Measurements from ENCODE around the gene GALNT12. TPM values are rescaled to one million over a fixed set of nuclear protein-coding genes. Genes with fewer than 3 reads are reported as not detected.

Gene GALNT12
- total RNA-seq, 4 donors from 2014 or later = 12.4 to 22.4 (median 16.2) TPM

GRCh38 chr9:98881356-98881755 lies 73.9 kb downstream of the GALNT12 start:
- Histone ChIP-seq H3K9me3 (no peaks in the 10 kb centered on the region), H3K27me3 (no peaks in the 10 kb centered on the region), H3K4me1 (peaks cover 23 to 35% (median 32%) of the 10 kb centered on the region in 4 donors), H3K36me3 (no peaks in the 10 kb centered on the region), H3K27ac (replicated peaks in 1 of 4) (peak overlapping the region in 1 of 4 donors; percentile 27), H3K4me3 (no peak overlapping the region)
- intact Hi-C loops (cut with DNase I) = no loop called here
- DNase-seq (ENCODE audit: extremely low spot score) = no peak
- 86% methylated on average over 3 of the region's 3 CpGs for WGBS
- TF ChIP-seq POLR2AphosphoS5 (IDR thresholded peaks at IDR 0.05) = no peak
- TF ChIP-seq POLR2A (IDR thresholded peaks at IDR 0.05; ENCODE audit: low read depth) = no peak
- no peak for TF ChIP-seq EP300 (IDR thresholded peaks at IDR 0.05)
- no peak for TF ChIP-seq CTCF (IDR thresholded peaks at IDR 0.05)

- peaks cover 30 to 38% (median 34%) of the 10 kb centered on the region in 4 donors for H3K4me1 ChIP-seq
- intact Hi-C loops (cut with DNase I) = no loop called here
- no peak for DNase-seq (ENCODE audit: extremely low spot score)
Measured at GRCh38 chr9:98881836-98882568, 74.5 kb downstream of the GALNT12 start.

GRCh38 chr9:98882569-98882923 lies 75.1 kb downstream of the GALNT12 start:
- H3K4me1 ChIP-seq = peaks cover 32 to 44% (median 37%) of the 10 kb centered on the region in 4 donors
- TF ChIP-seq EP300 (IDR thresholded peaks at IDR 0.05) (no peak), POLR2A (IDR thresholded peaks at IDR 0.05; ENCODE audit: low read depth) (no peak), CTCF (IDR thresholded peaks at IDR 0.05) (no peak), POLR2AphosphoS5 (IDR thresholded peaks at IDR 0.05) (no peak)
- H3K4me3 ChIP-seq = no peak overlapping the region
- H3K27me3 ChIP-seq = no peaks in the 10 kb centered on the region
- no peak for DNase-seq (ENCODE audit: extremely low spot score)
- H3K9me3 ChIP-seq = no peaks in the 10 kb centered on the region
- WGBS = 62% methylated on average over 2 of the region's 2 CpGs
- intact Hi-C loops (cut with DNase I) = no loop called here
- H3K27ac ChIP-seq (replicated peaks in 1 of 4) = peak overlapping the region in 3 of 4 donors; percentile 12 to 40 (median 30)
- no peaks in the 10 kb centered on the region for H3K36me3 ChIP-seq

More at GRCh38 chr9:98881836-98882568, 74.5 kb downstream of the GALNT12 start:
- Histone ChIP-seq H3K27me3 (no peaks in the 10 kb centered on the region), H3K36me3 (no peaks in the 10 kb centered on the region), H3K4me3 (no peak overlapping the region), H3K27ac (replicated peaks in 1 of 4) (peak overlapping the region in 3 of 4 donors; percentile 12 to 29 (median 27)), H3K9me3 (no peaks in the 10 kb centered on the region)
- WGBS = 86% methylated on average over 8 of the region's 8 CpGs
- no peak for TF ChIP-seq POLR2A (IDR thresholded peaks at IDR 0.05; ENCODE audit: low read depth)
- TF ChIP-seq CTCF (IDR thresholded peaks at IDR 0.05) = no peak

DNA sequence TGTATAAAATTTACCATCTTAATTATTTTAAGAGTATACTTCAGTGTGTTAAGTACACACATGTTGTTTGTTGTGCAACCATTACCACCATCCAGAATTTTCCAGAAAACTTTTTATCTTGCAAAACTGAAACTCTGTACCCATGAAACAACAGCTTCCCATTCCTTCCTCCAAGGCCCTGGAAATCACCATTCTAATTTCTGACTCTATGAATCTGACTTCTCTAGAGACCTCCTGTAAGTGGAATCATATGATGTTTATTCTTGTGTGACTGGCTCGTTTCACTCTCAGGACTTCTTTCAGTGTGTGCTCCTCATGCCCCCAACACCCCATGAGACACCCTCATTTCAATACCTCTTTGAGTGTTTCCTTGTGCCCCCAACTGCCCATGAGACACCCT lies 75.8 kb downstream of the GALNT12 start:
- Histone ChIP-seq H3K4me1 (peaks cover 32 to 51% (median 44%) of the 10 kb centered on the region in 4 donors), H3K36me3 (no peaks in the 10 kb centered on the region), H3K4me3 (no peak overlapping the region), H3K9me3 (no peaks in the 10 kb centered on the region), H3K27me3 (no peaks in the 10 kb centered on the region), H3K27ac (replicated peaks in 1 of 4) (no peak overlapping the region)
- WGBS = 79% methylated on average over 1 of the region's 1 CpG
- TF ChIP-seq POLR2AphosphoS5 (IDR thresholded peaks at IDR 0.05) (no peak), EP300 (IDR thresholded peaks at IDR 0.05) (no peak), POLR2A (IDR thresholded peaks at IDR 0.05; ENCODE audit: low read depth) (no peak), CTCF (IDR thresholded peaks at IDR 0.05) (no peak)
- intact Hi-C loops (cut with DNase I) = no loop called here
- no peak for DNase-seq (ENCODE audit: extremely low spot score)
